CD4-positive, alpha-beta T cell treated with Interferon gamma for 1 hour (primary cell): ENCODE data around the gene ATP2A3.
"Not testable (repeated sequence)": the region's sequence is repeated elsewhere in the genome, so short reads cannot be mapped to it uniquely, and the experiment has no call there.

Experiments
- DNase-seq: peaks from one replicate; pipeline ENCODE4 v3.0.0-alpha.2; 2020

The ATP2A3 gene

DNA sequence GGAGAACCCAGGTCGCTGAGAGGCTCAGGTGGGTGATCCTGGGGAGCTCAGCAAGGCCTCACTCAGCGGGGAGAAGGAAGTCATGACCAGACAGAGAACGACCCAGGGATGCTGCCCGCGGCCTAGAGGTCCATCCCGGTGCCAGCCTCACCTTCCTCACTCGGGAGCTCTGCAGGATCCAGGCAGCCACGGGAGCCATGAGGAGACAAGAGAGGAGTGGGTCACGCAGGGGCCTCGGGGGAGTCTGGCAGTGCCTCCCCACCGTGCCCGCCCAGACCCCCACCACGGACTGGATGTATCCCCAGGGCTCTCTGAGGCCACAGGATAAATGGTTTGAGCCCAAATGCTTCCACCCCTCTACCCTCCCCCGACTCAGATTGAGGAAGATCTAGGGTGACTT is 10.7 kb downstream of the ATP2A3 start:
- DNase-seq = no peak

DNA sequence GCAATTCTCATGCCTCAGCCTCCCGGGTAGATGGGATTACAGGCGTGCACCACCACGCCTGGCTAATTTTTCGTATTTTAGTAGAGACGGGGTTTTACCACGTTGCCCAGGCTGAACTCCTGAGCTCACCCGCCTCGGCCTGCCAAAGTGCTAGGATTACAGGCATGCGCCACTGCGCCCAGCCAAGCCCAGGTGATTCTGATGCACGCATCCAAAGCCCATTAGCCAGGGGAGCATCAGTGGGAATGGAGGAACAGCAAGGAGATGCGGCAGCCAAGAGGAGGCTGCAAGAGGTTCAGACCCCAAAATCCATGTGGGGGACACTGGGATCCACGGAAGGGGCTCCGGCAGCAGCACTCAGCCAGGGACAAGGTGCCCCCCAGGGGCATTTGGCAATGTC is 12.1 kb downstream of the ATP2A3 start:
- no peak for DNase-seq

DNA sequence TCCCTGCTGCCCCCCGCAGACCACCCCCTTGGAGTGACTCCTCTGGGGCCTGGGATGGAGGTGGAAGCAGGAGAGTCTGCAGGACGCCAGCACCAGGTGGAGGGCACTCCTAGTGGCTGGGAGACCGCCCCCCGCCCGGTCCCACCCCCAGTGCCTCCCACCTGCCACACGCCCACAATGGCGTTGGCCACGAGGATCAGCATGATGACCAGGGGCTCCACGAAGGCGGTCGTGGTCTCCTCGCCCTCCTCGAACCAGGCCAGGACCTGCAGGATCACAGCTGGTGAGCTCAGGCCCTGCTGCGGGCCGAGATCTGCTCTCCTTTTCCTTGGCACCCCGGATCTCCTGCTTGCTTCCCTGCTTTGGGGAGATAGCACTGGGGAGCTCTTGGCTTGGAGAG is 12.8 kb downstream of the ATP2A3 start:
- DNase-seq = no peak

DNA sequence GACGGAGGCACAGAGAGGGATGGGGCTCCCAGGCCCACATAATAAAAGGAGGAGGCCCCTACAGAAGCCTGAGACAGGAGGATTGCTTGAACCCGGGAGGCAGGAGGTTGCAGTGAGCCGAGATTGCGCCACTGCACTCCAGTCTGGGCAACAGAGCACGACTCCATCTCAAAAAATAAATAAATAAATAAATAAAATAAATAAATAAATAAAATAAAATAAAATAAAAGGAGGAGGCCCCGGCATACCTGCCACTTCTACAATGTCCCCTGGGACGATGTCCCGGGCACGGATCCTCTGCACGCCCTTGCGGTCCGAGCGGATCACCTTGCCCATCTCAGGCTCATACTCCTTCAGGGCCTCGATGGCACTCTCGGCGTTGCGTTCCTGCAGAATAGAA is 13.2 kb downstream of the ATP2A3 start:
- no peak for DNase-seq

DNA sequence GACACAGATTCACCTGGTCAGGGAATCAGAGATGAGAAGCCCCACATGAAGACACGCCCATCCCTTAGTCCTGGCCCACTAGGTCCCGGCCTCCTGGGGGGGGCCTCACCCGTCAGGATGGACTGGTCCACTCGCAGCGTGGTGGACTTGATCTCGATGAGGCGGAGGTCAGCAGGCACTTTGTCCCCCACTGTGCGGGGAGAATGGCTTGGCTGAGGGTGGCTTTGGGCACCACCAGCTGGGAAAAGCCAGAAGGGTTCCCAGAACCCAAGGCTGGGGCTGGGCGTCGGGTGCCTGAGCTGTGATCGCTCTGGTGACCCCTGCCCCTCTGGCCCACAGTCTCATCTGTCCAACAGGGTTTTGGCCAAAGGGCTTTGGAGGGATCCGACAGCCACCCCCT is 13.7 kb downstream of the ATP2A3 start:
- no peak for DNase-seq

DNA sequence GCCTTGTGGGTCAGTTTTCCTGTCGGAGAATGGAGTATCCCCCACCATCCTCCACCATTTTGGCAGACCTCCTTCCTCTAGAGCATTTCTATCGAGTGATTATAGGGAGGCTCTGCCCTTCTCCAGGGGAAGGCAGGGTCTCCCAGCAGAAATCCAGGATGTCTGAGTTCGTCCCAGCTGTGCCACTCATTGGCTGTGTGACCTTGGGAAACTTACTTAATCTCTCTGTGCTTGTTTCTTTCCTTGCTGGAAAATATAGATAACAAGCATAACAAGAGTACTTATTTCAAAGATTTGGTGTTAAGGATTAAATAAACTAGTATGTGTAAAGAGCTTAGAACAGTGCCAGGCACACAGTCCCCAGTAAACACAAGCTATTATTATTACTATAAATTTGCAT is 14.8 kb downstream of the ATP2A3 start:
- no peak for DNase-seq

DNA sequence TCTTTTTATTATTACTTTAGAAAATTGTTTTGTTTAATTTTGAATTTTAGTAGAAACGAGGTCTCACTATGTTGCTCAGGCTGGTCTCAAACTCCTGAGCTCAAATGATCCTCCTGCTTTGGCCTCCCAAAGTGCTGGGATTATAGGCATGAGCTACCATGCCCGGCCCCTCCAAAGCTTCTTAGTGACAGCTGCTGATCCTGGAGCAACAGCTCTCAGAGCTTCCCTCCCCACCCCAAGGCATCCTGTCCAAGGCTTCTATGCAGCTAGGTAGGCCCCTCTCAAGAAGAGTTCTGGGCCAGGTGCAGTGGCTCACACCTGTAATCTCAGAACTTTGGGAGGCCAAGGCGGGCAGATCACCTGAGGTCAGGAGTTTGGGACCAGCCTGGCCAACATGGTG is 15.7 kb downstream of the ATP2A3 start:
- DNase-seq = not testable (repeated sequence)

DNA sequence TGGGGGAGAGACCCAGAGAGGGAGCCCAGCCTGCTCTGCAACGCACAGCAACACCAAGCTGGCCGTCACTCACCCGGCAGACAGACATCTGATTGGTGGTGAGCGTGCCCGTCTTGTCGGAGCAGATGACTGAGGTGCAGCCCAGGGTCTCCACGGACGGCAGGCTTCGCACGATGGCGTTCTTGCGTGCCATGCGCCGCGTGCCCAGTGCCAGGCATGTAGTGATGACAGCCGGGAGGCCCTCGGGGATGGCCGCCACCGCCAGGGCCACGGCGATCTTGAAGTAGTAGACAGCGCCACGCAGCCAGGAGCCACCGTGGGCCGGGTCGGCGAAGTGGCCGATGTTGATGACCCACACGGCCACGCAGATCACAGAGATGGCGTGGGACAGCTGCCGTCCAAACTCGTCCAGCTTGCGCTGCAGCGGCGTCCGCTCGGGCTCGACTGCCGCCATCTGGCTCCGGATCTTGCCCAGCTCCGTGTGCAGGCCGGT is 16.9 kb downstream of the ATP2A3 start:
- no peak for DNase-seq

DNA sequence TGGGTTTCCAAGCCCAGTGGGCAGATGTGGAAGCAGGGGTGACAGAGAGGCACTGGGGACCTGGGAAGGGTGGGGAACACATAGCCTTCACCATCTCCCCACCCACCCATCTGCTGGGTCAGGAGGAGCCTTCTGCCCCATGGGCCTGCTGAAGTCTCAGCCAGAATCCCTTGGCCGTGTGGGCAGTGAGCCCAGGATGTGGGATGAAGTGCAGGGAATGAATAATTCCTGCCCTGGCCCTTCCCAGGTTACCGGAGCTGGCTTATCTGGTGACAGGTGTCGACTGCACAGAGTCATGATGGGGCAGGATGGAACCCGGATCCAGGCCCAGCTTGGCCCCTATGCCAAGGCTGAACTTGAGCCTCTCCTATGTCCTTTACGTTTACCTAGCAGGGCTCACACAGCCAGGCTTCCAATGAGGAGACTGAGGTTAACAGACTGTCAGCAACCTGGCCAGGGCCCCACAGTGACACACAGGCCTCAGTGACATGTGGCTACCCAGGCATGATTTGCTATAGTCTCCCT is 17.5 kb downstream of the ATP2A3 start:
- no peak for DNase-seq

DNA sequence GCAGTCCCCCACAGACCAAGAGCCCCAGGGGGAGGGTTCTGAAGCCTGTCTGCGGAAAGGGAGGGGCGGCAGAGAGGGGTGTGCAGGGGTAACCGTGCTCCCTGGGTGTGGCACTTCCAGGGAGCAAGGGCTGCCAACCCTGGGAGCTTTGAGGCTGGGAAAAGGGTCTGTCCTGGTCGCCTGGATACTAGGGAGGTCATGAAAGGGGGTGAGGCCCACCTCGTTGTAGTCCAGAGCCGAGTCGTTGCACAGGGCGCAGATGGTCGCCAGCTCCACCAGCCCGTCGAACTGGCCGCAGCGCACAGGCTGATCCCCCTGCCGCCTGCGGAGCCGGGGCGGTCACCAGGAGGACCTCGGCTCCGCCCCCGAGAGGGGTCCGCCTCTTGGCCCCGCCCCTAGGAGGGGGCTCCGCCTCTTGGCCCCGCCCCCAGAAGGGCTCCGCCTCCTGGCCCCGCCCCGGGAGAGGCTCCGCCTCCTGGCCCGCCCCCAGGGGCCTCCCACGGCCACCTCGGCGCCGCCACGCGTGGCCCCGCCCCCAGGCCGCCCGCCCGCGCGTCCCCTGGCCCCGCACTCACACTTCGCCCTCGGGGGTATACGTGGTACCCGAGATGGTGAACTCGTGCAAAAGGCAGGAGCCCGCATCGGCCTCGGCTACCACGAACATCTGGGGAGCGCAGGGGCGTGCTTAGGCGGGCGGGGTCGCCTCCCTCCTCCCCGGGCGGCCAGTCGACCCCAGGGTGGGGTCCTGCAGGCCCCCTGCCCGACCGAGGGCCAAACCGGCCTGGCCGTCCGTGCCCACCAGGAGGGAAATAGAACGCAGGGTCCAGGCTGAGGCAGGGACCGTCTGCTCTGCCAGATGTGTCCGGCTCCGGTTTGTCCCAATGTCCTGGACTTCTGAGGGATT is 19.5 kb downstream of the ATP2A3 start:
- no peak for DNase-seq

DNA sequence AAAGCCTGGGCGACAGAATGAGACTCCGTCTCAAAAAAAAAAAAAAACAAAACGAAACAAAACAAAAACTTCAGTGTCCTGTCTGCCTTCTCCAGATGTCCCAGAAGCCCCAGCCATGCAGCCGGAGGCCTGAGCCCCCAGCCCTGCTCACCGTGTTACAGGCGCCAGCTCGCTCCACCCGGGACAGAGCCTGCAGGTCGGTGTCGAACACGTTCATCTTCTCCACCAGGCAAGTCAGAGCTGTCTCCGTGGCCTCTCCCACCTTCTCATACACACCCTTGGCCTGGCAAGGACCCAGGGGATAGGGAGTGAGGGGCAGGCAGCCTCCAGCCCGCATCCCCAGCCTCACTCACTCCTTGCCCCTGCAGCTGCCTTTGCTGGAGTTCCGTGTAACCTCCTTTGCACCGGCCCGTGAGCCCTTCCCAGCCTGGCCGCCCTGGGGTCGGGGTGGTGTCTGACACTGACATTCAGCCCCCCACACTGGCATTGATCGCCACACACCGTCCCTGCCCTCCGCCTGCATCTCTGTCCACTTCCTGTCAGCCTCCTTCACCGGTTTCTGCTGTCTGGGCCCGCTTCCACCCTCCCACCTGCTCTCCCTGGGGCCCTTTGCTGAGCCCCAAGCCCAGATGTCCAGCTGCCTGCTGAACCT is 20.9 kb downstream of the ATP2A3 start:
- no peak for DNase-seq

DNA sequence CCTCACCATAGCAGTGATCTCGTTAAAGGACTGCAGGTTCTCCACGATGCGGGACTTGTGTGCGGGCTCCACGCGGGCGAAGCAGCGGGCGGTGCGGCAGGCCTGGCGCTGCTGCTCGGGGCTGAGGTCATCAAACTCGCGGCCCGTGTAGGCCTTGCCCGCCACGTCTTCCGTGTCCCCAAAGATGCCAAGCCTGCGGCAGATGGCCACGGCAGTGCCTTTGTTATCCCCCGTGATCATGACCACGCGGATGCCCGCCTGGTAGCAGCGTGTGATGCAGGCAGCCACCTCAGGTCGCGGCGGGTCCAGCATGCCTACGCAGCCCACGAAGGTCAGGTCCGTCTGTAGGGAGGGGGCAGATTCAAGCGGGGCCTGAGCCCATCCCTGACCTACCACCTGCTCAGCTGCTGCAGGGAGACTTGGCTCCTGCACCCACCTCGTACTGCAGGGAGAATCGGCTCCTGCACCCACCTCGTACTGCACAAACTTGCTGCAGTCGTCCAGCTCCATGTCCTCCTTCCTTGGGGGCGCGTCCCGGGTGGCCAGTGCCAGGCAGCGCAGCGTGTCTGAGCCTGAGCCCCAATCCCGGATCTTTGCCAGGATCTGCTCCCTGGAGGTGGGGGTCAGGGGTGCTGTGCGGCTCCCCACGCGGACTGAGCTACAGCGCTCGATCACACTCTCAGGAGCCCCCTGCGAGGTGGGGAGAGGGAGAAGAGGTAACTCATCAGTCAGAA is 23.1 kb downstream of the ATP2A3 start:
- no peak for DNase-seq

DNA sequence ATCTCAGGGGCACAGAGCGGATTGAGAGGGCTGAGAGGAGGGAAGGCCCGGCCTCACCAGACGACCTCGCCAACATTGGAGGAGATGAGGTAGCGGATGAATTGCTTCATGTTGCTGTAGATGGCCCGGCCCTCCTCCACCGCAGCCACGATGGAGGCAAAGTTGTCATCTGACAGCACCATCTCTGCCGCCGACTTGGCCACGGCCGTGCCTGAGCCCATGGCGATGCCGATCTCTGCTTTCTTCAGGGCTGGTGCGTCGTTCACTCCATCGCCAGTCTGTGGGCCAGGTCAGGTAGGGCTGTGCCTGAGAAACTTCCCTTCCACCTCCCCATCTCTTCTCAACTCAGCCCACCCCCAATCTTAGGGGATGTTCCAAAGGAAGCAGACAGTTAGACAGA is 26.9 kb downstream of the ATP2A3 start:
- no peak for DNase-seq

DNA sequence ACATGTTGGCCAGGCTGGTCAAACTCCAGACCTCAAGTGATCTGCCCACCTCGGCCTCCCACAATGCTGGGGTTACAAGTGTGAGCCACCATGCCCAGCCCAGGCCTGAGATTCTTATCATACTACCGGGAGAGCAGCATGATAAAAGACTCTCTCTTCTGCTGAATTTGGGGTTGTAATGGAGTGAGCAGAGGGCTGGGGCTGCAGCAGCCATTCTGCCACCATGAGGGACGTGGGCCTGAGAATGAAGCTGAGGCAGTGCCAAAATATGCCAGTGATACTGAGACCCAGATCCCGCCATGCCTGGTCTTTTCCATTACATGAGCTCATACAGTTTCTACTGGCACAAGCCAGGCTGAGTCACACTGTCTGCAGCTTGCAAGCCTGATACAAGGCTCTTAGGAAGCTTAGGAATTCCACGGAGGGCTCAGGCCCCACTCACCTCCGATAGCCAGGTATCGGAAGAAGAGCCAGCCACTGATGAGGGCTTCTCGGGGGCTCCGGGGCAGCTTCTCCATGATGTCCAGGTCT is 28.3 kb downstream of the ATP2A3 start:
- no peak for DNase-seq

DNA sequence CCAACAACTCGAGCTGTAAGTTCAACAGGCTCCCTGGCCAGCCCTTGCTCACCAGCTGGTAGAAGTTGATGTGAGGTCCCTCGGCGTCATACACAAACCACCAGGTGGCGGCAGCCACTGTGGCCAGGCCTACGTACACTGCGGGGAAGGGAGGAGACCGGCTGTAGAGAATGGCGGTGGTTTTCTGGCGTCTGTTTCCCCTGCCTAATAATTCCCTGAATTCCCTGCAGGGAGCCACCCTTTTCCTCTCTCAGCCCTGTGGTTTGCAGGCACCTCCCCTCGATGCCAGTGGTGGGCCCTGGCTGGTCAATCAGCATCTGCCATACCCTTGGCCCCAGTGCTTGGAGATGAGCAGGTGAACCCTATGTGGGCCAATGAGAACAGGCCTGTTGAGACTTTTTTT is 29.1 kb downstream of the ATP2A3 start:
- peak; percentile 52 for DNase-seq

DNA sequence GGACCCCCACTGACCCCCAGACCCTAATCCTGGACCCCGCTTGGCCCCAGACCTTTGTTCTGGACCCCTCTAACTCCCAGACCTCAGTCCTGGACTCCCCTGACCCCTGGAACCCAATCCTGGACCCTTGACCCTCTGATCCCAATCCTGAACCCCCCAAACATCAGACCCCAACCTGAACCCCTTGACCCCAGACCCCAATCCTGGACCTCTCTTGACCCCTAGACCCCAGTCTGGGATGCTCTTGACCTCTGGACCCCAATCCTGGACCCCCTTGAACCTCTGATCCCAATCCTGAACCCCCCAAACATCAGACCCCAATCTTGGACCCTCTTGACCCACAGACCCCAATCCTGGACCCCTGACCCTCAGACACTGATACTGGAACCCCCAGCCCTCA is 34.5 kb downstream of the ATP2A3 start:
- DNase-seq = no peak

DNA sequence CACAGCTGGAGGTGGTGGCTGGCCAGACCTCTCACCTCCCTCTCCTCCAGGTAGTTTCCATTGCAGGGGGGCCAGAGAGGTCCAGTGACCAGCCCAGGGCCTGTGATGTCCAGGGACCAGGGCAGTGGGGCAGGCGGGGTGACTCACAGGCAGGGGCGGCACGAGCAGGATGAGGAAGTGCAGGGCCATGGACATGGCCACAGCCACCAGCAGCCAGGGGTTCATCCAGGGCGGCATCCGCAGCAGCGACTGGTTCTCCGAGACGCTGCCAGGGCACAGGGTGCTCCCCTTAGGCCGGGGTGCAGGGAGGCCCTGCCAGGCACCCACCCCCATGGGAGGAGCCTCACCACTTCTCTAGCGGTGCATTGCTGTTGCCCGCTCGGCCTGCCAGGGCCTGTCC is 35.1 kb downstream of the ATP2A3 start:
- DNase-seq = no peak

DNA sequence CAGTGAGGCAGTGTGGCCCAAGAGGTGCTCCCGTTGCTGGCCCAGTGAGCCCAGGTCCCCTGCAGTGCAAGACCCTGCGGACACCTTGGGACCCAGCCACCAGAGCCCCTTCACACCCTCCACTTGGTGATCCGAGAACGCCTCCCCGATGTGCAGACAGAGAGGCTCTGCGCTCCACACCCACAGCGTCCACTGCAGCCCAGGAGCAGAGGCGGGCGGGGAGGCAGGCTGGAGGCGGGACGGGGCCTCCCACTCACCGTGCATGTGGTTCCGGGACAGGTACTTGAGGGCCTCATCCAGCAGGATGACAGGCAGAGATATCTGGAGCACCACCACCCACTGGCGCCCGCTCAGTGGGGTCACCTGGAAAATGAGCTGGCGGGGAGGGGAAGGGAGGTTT is 35.8 kb downstream of the ATP2A3 start:
- DNase-seq = no peak

DNA sequence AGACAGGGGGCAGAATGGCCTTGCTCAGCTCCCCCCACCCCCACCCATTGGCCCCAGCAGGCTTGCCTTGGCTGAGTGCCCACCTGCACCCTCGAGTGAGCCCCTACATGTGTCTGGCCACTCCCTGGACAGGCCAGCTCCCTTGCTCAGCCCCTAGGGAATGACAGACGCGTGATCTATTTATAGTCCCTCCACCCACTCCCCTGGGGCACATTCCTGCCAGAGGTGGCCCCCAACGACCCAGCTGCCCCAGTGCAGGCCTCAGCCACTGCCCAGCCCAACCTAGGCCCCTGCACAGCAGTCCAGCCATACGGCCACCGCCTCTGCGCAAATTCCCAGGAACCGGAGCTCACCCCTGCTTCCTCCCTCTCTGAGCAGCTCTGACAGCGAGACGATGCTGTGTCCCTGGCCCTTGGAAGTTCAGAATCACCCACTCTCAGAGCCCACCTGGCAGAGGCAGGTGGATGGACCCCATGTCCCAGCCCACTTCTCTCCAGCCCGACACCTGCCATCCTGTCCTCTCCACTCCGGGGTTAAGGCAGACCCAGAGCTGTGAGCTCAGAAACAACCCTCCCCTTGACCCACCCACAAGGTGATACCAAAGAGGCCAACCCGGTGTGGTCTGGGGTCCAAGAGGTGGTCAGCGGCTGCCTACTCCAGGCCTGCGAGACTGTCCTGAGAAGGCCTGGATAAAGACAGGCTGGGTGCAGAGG is 36.5 kb downstream of the ATP2A3 start:
- no peak for DNase-seq

DNA sequence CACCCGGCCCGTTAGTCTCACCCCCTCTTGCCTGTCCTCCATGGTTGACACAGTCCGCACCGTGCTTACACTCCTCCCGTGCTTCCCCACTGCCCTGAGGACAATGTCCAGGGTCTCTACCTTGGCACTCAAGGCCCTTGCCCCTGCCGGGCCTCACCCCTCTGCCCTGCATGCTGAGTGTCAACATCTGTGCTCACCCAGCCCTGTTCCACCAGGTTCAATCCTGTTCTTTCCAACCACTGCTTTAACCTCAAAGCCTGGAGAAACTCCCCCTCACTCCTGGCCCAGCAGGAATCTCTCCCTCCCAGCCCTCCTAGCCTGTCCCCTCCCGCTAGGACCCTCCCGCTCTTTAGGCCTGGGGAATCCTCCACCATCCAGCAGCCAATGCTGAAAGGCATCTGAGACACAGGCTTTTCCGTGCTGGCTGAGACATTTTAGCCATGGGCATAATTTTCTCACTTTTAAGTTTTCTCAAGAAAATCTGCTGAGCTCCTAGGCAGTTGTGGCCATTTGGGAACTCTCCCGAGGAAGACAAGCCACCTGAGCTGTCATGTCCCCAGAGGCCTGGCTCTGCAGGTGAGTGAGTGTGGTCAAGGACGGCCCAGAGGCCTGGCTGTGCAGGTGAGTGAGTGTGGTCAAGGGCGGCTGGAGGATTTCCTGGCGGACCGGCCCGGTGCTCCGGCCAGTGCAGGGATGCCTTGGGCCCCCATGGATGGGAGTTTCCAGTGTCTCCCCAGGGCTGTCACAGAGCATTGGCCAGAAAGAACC is 37.2 kb downstream of the ATP2A3 start:
- DNase-seq = no peak

DNA sequence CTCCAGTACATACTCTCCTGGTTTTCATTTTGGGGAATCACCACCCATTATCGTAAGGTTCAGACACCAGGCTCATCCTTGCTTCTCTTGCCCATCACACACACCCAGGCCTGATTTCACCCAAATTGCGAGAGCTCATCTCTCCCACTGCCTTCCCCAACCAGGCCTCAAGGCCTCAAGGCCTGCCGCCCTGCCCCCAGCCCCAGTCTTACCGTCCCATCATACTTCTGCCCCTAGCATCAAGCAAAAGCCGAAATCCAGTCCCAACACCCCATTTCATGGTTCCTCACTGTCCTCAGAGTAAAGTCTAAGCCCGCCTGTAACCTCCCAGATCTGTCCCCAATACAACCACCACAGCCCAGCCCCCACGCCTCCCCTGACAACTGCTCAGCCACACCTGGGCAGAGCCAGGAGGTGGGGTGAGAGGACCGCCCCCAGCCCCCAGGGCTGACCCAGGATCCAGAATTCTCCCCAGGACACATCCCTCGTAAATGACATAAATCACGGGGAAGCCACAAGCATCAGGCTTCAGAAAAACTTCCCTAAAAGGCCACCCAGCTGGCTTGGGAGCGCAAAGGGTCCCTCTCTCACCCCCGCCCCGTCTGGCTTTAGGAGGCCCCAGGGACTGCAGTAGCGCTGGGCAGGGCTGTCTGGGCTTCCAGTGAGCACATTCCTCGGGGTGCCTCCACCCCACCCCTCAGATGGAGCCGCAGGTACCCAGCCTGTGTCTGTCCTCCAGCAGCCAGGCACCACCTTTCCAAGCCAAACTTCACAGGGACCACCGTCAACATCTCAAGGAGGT is 38.4 kb downstream of the ATP2A3 start:
- no peak for DNase-seq
